ENCODE measurements around the gene GRAMD1B.

Gene GRAMD1B

DNA sequence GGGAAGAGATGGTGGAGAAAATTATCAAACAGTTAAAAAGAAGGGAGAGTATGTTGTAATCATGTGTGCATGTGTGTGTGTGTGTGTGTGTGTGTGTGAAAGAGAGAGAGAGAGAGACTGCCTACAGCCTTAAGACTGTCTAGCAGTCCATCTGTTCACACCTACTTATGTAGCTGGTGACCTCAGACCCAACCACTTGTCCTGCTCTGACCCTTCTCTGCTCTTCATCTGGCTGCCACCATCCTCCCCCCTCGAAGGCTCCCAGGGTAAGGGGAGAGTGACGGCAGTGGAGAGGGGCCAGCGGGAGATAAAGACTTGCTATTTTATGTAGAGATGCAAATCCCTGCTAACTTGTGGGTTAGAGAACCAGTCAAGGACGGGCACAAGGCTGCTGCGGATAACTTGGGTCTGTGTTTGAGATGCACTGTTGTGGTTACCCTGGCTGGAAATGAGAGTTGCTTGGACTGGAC is 24.9 kb upstream of the GRAMD1B start:
- intact Hi-C loops (cut with micrococcal nuclease): loop anchor here (10.0 kb wide), 1 partner anchor 100 kb away; no protein-coding TSS in a partner anchor
- H3K4me1 Mint-ChIP-seq (ENCODE audit: low read depth): peaks cover 24% of the 10 kb centered on the region
- H3K27me3 Mint-ChIP-seq: no peaks in the 10 kb centered on the region
- no peak overlapping the region for H3K27ac Mint-ChIP-seq
- no peak overlapping the region for H3K4me3 Mint-ChIP-seq
- no peaks in the 10 kb centered on the region for H3K9me3 Mint-ChIP-seq
- H3K36me3 Mint-ChIP-seq (ENCODE audit: low read depth): no peaks in the 10 kb centered on the region

DNA sequence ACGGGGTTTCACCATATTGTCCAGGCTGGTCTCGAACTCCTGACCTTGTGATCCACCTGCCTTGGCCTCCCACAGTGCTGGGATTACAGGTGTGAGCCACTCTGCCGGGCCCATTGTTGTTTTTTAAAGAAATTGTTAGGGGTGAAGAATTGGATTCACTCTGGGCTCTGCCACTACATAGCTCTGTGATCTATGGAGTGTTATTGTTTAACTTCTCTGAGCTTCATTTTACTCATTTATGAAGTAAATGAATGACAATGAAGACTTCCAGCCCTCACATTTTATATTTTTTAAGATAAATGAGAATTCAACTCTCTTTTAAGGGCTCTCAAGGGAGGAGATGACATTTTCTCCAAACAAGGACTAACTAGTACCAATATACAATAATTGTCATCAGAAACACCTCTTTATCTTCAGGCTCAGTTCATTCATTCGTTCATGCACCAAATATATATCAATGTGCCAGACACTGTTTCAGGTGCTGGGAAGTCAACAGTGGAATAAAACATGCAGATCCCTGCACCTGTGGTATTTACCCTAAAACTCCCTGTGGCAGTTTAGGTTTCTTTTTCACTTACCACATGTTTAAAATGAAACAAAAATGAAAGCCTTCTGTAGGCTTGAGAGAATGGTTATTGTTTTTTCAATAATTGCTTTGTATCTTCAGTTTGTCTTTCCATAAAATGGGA is 23.5 kb upstream of the GRAMD1B start:
- H3K4me3 Mint-ChIP-seq: no peak overlapping the region
- no peaks in the 10 kb centered on the region for H3K36me3 Mint-ChIP-seq (ENCODE audit: low read depth)
- no peaks in the 10 kb centered on the region for H3K9me3 Mint-ChIP-seq
- no peaks in the 10 kb centered on the region for H3K27me3 Mint-ChIP-seq
- peaks cover 24% of the 10 kb centered on the region for H3K4me1 Mint-ChIP-seq (ENCODE audit: low read depth)
- H3K27ac Mint-ChIP-seq: no peak overlapping the region
- intact Hi-C loops (cut with micrococcal nuclease): loop anchor here (1.0 to 10.0 kb wide), 2 partner anchors 72 to 102 kb away; no protein-coding TSS in a partner anchor

- intact Hi-C loops (cut with micrococcal nuclease): loop anchor here (1.0 to 10.0 kb wide), 2 partner anchors 71 to 103 kb away; no protein-coding TSS in a partner anchor
- Mint-ChIP-seq H3K9me3 (no peaks in the 10 kb centered on the region), H3K27ac (no peak overlapping the region)
Measured at GRCh38 chr11:123407130-123407995, 22.7 kb upstream of the GRAMD1B start.

DNA sequence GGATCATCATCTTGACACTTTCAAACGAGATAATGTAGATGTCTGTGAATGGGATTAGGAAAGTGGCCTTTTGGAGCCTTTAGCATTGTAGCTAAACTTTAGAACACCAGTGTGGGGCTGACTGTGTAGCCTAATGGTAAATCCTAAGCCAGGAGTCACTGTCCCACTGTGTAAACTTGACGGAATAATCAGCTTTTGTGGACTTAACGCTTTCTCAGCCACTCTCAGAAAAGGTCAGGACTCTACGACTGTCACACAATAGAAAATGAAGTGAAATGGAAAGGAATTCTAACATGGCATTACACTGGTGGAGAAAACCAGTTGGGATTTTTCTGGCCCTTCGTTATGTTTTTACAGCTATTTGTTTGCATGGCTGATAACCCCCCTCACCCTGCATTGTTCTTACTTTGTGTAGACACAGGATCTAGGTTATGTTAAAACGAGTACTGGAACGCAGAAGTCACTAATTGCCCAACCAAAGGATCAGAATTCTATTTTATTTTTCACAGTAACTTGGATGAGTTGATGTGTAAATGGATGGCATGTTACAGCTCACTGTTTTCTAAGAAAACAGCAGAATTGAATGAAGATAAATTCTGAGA is 22.0 kb upstream of the GRAMD1B start:
- peaks cover 25% of the 10 kb centered on the region for H3K4me1 Mint-ChIP-seq (ENCODE audit: low read depth)
- H3K27ac Mint-ChIP-seq: no peak overlapping the region

More at GRCh38 chr11:123407130-123407995, 22.7 kb upstream of the GRAMD1B start:
- Mint-ChIP-seq H3K4me1 (ENCODE audit: low read depth) (peaks cover 24% of the 10 kb centered on the region), H3K36me3 (ENCODE audit: low read depth) (no peaks in the 10 kb centered on the region), H3K4me3 (no peak overlapping the region), H3K27me3 (no peaks in the 10 kb centered on the region)

DNA sequence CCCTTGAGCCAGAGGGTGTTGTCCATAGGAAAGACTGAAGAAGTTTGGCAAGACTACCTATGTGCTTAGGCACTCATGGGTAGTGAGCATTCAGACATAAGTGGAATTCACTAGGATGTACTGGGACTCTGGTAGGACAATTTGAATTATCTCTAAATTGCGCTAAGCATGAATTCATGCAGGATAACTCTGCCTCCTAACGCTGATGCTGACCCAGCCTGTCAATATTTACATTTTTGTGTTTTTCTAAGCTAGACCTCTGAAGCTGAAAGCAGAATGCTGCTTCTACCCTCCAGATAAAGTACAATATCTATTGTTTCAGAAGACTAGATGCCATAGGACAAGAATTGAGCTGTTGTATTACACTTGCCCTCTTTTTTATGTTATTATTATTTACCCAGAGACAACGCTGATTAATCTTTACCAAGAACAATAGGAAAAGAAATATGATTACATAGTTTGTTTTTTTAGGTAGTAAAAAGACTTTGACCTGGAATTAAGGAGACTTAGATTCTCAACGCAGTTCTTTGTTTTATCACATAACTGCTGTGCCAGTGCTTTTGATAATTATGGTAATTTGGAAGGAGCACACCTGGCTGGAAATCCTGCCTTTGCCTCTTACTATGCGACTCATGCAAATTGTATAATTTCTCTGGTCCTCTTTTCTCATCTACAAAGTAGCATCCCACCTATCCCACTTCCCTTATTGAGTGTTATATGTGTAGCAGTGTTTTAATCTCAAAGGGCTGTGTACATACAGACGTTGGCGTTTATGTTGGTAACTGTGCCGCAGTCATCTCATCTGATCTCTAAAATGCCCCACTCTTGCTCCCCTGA is 21.2 kb upstream of the GRAMD1B start:
- peaks cover 33% of the 10 kb centered on the region for H3K4me1 Mint-ChIP-seq (ENCODE audit: low read depth)

More for the DNA sequence above, 22.0 kb upstream of the GRAMD1B start:
- intact Hi-C loops (cut with micrococcal nuclease): loop anchor here (1.0 to 10.0 kb wide), 2 partner anchors 70 to 103 kb away; no protein-coding TSS in a partner anchor
- Mint-ChIP-seq H3K4me3 (no peak overlapping the region), H3K27me3 (no peaks in the 10 kb centered on the region), H3K36me3 (ENCODE audit: low read depth) (no peaks in the 10 kb centered on the region), H3K9me3 (no peaks in the 10 kb centered on the region)

GRCh38 chr11:123409456-123410217 is 20.4 kb upstream of the GRAMD1B start:
- peaks cover 31% of the 10 kb centered on the region for H3K4me1 Mint-ChIP-seq (ENCODE audit: low read depth)
- no peak overlapping the region for H3K4me3 Mint-ChIP-seq
- no peak overlapping the region for H3K27ac Mint-ChIP-seq
- H3K27me3 Mint-ChIP-seq: no peaks in the 10 kb centered on the region
- intact Hi-C loops (cut with micrococcal nuclease): loop anchor here (10.0 kb wide), 1 partner anchor 105 kb away; no protein-coding TSS in a partner anchor
- no peaks in the 10 kb centered on the region for H3K9me3 Mint-ChIP-seq
- no peaks in the 10 kb centered on the region for H3K36me3 Mint-ChIP-seq (ENCODE audit: low read depth)

More for the DNA sequence above, 21.2 kb upstream of the GRAMD1B start:
- no peaks in the 10 kb centered on the region for H3K36me3 Mint-ChIP-seq (ENCODE audit: low read depth)
- no peak overlapping the region for H3K27ac Mint-ChIP-seq
- H3K4me3 Mint-ChIP-seq: no peak overlapping the region
- no peaks in the 10 kb centered on the region for H3K9me3 Mint-ChIP-seq
- H3K27me3 Mint-ChIP-seq: no peaks in the 10 kb centered on the region
- intact Hi-C loops (cut with micrococcal nuclease): loop anchor here (10.0 kb wide), 1 partner anchor 104 kb away; no protein-coding TSS in a partner anchor

DNA sequence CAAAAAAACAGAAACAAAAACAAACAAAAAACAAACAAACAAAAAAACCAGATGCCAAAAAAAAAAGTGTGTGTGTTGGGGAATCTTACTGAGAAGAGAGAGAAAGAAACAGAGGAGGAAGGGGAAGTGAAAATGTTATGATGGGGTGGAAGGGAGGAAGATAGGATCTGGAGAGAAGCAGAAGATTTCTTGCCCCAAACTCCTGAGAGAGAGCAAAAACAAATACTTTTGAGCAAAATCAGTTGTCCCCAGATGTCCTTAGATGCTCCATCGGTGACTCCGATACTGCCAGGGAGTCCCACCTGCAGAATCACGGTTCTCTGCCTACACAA is 19.9 kb upstream of the GRAMD1B start:
- Mint-ChIP-seq H3K9me3 (no peaks in the 10 kb centered on the region), H3K4me1 (ENCODE audit: low read depth) (peaks cover 25% of the 10 kb centered on the region), H3K36me3 (ENCODE audit: low read depth) (no peaks in the 10 kb centered on the region), H3K27me3 (no peaks in the 10 kb centered on the region), H3K4me3 (no peak overlapping the region), H3K27ac (no peak overlapping the region)
- intact Hi-C loops (cut with micrococcal nuclease): no loop called here

DNA sequence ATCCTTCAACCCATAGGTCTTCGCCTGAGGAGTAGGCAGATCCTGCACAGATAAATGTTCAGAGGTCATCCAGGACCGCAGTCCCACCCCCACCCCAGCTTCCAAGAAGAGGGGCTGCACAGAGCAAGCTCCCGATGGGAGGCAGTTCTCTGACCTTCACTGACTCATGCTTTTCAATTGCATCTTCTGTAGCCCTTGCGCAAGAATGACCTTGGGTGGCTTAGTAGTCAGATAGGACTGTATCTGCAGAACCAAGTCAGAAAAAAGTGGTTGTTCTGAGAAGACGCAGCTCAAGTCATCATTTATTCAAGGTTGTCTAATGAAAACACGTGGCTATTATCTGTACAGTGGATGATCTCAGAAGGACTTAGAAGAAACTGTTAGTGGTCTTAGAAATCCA is 16.4 kb upstream of the GRAMD1B start:
- Mint-ChIP-seq H3K4me1 (ENCODE audit: low read depth) (peaks cover 25% of the 10 kb centered on the region), H3K9me3 (no peaks in the 10 kb centered on the region), H3K4me3 (no peak overlapping the region), H3K27me3 (no peaks in the 10 kb centered on the region), H3K36me3 (ENCODE audit: low read depth) (no peaks in the 10 kb centered on the region), H3K27ac (no peak overlapping the region)
- intact Hi-C loops (cut with micrococcal nuclease): no loop called here

DNA sequence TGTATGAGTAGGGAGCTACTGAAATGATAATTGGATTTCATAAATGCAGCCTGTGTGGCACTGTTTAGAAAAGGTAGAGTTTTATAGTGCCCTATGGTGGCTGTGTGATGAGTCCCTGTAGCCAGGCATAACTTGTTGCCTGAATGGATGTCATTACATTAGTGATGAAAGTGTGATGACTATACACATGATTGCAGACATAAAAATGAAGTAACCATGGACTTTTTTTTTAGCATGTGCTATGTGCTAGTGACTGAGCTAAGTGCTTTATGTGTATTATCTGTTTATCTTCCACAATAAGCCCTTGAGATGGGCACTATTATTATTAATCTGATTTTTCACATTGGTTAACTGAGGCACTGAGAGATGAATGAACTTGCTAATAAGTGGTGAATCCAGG is 13.5 kb upstream of the GRAMD1B start:
- intact Hi-C loops (cut with micrococcal nuclease): no loop called here
- H3K36me3 Mint-ChIP-seq (ENCODE audit: low read depth): no peaks in the 10 kb centered on the region
- no peaks in the 10 kb centered on the region for H3K9me3 Mint-ChIP-seq

DNA sequence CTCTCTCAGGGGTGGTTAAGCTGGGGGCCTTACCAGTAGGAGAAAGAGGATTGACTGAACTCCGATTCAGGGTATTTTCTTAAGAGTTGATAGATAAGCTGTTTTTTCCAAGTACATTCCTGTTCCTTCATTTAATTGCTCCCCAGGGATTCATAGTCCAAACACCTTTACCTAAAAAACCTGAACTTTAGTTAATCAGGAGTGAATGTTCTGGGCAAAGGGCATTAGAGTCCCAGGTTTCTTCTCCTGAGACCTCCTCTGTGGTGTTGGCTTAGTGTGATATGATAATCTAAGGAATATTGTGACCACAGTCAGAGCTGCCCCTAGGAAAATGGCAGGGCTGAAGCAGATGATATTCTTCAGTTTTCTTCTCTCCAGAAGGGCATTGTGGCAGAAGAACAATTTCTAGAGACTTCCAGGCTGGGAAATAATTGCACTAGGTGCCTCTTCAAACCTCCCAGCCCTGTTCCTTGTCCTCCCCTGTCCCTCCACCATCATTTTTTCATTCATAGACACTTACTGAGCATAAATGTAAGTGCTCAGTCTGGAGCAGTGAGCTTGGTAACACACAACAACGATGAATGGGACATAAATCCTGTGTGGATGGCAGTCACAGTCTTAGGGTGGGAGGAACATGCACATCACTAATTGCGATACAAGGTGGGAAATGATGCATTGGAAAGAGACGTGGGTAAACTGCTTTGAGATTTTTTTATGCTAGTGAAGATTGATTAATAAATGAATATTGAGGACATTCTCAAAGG is 11.5 kb upstream of the GRAMD1B start:
- Mint-ChIP-seq H3K4me1 (ENCODE audit: low read depth) (peaks cover 34% of the 10 kb centered on the region), H3K4me3 (no peak overlapping the region), H3K36me3 (ENCODE audit: low read depth) (no peaks in the 10 kb centered on the region), H3K9me3 (no peaks in the 10 kb centered on the region), H3K27ac (no peak overlapping the region), H3K27me3 (peaks cover 1% of the 10 kb centered on the region)
- intact Hi-C loops (cut with micrococcal nuclease): no loop called here

More for the DNA sequence above, 13.5 kb upstream of the GRAMD1B start:
- Mint-ChIP-seq H3K4me1 (ENCODE audit: low read depth) (peaks cover 24% of the 10 kb centered on the region), H3K27me3 (no peaks in the 10 kb centered on the region), H3K27ac (no peak overlapping the region), H3K4me3 (no peak overlapping the region)

DNA sequence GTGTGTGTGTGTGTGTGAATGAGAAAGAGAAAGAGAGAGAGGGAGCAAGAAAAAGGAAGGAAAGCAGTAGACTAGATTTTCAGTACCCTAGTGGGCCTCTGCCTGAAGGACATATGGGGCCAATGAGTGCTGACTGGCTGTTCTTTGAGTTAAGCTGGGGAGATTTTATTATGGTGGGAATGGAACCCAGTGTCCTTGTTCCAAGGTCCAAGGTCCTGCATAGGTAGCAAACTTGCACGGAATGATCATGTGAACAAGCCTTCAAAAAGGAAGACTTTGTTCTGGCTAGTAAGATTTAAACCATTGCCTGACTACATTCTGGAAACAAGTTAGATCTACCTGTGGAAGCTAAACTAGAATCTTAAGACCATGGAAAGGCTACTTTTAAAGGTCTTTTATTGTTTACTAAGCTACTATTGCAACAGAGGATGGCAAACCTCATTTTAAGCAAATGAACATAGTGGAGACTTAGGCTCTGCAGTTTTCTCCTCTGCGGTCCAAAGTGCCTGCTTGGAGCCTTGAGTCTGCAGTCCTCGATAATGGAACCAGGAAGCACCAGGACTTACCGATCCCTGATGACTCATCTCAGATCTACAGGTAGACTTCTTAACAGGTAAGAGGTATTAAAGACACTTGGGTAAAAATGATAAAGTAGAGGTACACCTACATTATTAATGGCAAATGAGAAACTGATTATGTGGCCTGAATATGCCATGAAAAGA is 10.2 kb upstream of the GRAMD1B start:
- no peaks in the 10 kb centered on the region for H3K36me3 Mint-ChIP-seq (ENCODE audit: low read depth)
- no peak overlapping the region for H3K27ac Mint-ChIP-seq
- intact Hi-C loops (cut with micrococcal nuclease): no loop called here

GRCh38 chr11:123421589-123421988 is 8.5 kb upstream of the GRAMD1B start:
- Mint-ChIP-seq H3K27me3 (peaks cover 17% of the 10 kb centered on the region), H3K9me3 (no peaks in the 10 kb centered on the region), H3K4me3 (no peak overlapping the region), H3K4me1 (ENCODE audit: low read depth) (peaks cover 31% of the 10 kb centered on the region), H3K27ac (no peak overlapping the region), H3K36me3 (ENCODE audit: low read depth) (no peaks in the 10 kb centered on the region)
- intact Hi-C loops (cut with micrococcal nuclease): no loop called here

More for the DNA sequence above, 10.2 kb upstream of the GRAMD1B start:
- Mint-ChIP-seq H3K4me1 (ENCODE audit: low read depth) (peaks cover 31% of the 10 kb centered on the region), H3K4me3 (no peak overlapping the region), H3K27me3 (peaks cover 6% of the 10 kb centered on the region), H3K9me3 (no peaks in the 10 kb centered on the region)
